GM12878 (cell line): ENCODE results near the gene SQOR. TPM values are rescaled to one million over a fixed set of nuclear protein-coding genes. Genes with fewer than 3 reads are reported as not detected.

Experiments
- ATAC-seq: fragments of 200-7000 bp; cut with Tn5 transposase; 3 replicates; pipeline ENCODE4 v1.9.1; 2020; ENCODE audit warnings: mild to moderate bottlenecking, moderate library complexity
- BruUV-seq: library from RNA; stranded (reverse); fragments of 400-500 nt; replicated peaks from 2 replicates; lab custom pipeline; 2021; lab: Mats Ljungman, UMichigan
- CTCF ChIA-PET: fragments of 300-600 bp; sonication (Branson Sonifier 250); formaldehyde crosslinking; extraction: SDS; loops from one replicate; lab custom pipeline; 2021; ENCODE audit warnings: inconsistent platforms; lab: Yijun Ruan, JAX
- POLR2A ChIA-PET: fragments of 350-600 bp; formaldehyde crosslinking; extraction: SDS; loops from one replicate; lab custom pipeline; 2021; ENCODE audit warnings: inconsistent platforms; lab: Charles Lee
- RAD21 ChIA-PET: fragments of 300-600 bp; sonication (Branson Sonifier 250); formaldehyde crosslinking; loops from one replicate; lab custom pipeline; 2023; ENCODE audit warnings: antibody characterized with exemption; ENCODE audit not compliant: unreplicated experiment; lab: Charles Lee
- SMC1A ChIA-PET: fragments of 300-600 bp; sonication (Branson Sonifier 250); formaldehyde crosslinking; loops from one replicate; lab custom pipeline; 2023; ENCODE audit not compliant: unreplicated experiment, uncharacterized antibody; lab: Charles Lee
- DNase-seq: peaks from one replicate; pipeline ENCODE4 v3.0.0-alpha.2; 2011; ENCODE audit warnings: low read depth, low spot score
- FAIRE-seq: peaks from 3 replicates; lab custom pipeline; 2011; peaks lifted over from hg19 to GRCh38; lab: Jason Lieb, UNC
- H2AFZ ChIP-seq: 2 replicates; pipeline ENCODE4 v1.6.0; 2011; ENCODE audit warnings: low read depth, low read length, control low read depth; ENCODE audit not compliant: control insufficient read depth
- H3K27ac ChIP-seq: 2 replicates; pipeline ENCODE4 v1.5.1; 2011; ENCODE audit warnings: control low read depth; ENCODE audit not compliant: control insufficient read depth, insufficient read depth
- H3K27me3 ChIP-seq, 2 experiments: replicated peaks in 1 of 2; 2 replicates each; pipeline versions ENCODE4 v1.6.0 to v1.6.1; 2011; ENCODE audit warnings: low read length in 1 of 2; ENCODE audit not compliant: control insufficient read depth in 2 of 2, insufficient read depth in 2 of 2
- H3K36me3 ChIP-seq, 2 experiments: 2 replicates each; pipeline ENCODE4 v1.5.1; 2011; ENCODE audit warnings: low read length in 1 of 2; ENCODE audit not compliant: control insufficient read depth in 2 of 2, insufficient read depth in 2 of 2
- H3K4me1 ChIP-seq: 2 replicates; pipeline ENCODE4 v1.6.1; 2011; ENCODE audit warnings: mild to moderate bottlenecking, low read length, moderate library complexity, mixed read lengths; ENCODE audit not compliant: control insufficient read depth, insufficient read depth
- H3K4me2 ChIP-seq: 2 replicates; pipeline ENCODE4 v1.6.0; 2011; ENCODE audit warnings: control low read depth; ENCODE audit not compliant: control insufficient read depth, insufficient read depth
- H3K4me3 ChIP-seq: fragments of 200-600 bp; sonication (generic); 2 replicates; pipeline ENCODE4 v1.5.1; 2016
- H3K79me2 ChIP-seq: 2 replicates; pipeline ENCODE4 v1.6.0; 2011; ENCODE audit warnings: low read length; ENCODE audit not compliant: control insufficient read depth, insufficient read depth
- H3K9ac ChIP-seq: 2 replicates; pipeline ENCODE4 v1.8.0; 2011; ENCODE audit warnings: low read length, control low read depth, mixed read lengths; ENCODE audit not compliant: control insufficient read depth, insufficient read depth
- H3K9me3 ChIP-seq: replicated peaks from 3 replicates; pipeline ENCODE4 v1.5.1; 2011; ENCODE audit warnings: mild to moderate bottlenecking, low read length; ENCODE audit not compliant: control insufficient read depth, insufficient read depth
- H4K20me1 ChIP-seq: 2 replicates; pipeline ENCODE4 v1.6.0; 2011; ENCODE audit not compliant: control insufficient read depth, insufficient read depth
- BMI1 ChIP-seq: fragments of 450-650 bp; IDR thresholded peaks from 2 replicates; pipeline ENCODE4 v1.6.1; 2016; ENCODE audit warnings: mild to moderate bottlenecking, moderate library complexity, borderline replicate concordance
- BRCA1 ChIP-seq: IDR thresholded peaks from 2 replicates; pipeline ENCODE4 v1.6.1; 2011; ENCODE audit warnings: low read depth, low read length, improper control_type of control experiment
- CEBPB ChIP-seq, 2 experiments: fragments of 150-350 bp in 1 of 2; IDR thresholded peaks; 2 replicates each; pipeline ENCODE4 v1.6.1; 2012 to 2014; ENCODE audit warnings: low read depth in 2 of 2, low read length in 2 of 2, borderline replicate concordance in 1 of 2, inconsistent platforms in 1 of 2
- POLR2AphosphoS5 ChIP-seq: IDR thresholded peaks from 2 replicates; pipeline ENCODE4 v1.6.1; 2011; ENCODE audit warnings: mild to moderate bottlenecking, low read length, inconsistent platforms
- YY1 ChIP-seq: IDR thresholded peaks from 2 replicates; pipeline ENCODE4 v1.6.1; 2011; ENCODE audit warnings: low read depth, mild to moderate bottlenecking, low read length
- ZBTB40 ChIP-seq: fragments of 450-650 bp; IDR thresholded peaks from 2 replicates; pipeline ENCODE4 v1.6.1; 2016; ENCODE audit warnings: mild to moderate bottlenecking, moderate library complexity, borderline replicate concordance
- WGBS: methylation state at CpG from one replicate; pipeline ENCODE4 v1.1.6; 2016; ENCODE audit warnings: low lambda C conversion rate; ENCODE audit not compliant: insufficient replicate concordance, insufficient coverage; ENCODE audit errors: missing lambda C conversion rate; 5-methylcytosine and 5-hydroxymethylcytosine counted together
- in situ Hi-C: fragments of 300-500 bp; cut with MboI; formaldehyde crosslinking; loops from 9 replicates; pipeline ENCODE4 v1.14.3; 2018; ENCODE audit warnings: mixed read lengths
- intact Hi-C: fragments of 100-400 bp; cut with micrococcal nuclease; formaldehyde crosslinking; loops from one replicate; pipeline ENCODE4 v1.14.2; 2022; ENCODE audit not compliant: unreplicated experiment
- polyA plus RNA-seq, 11 experiments: library from polyadenylated mRNA; depleted of rRNA in 4 of 11; unstranded in 6 of 11; stranded (reverse) in 5 of 11; fragments of >200 nt; fragmentation: Nextera tagmentation in 4 of 11; fragmentation: Illumina TruSeq in 1 of 11; extraction: Ambion mirVana in 4 of 11; extraction: Trizol in 1 of 11; gene quantifications; 1 replicate in 1 of 11; 2 replicates in 10 of 11; pipeline versions ENCODE4 v1.2.1 to v1.2.3, GENCODE V29; 2011 to 2016; ENCODE audit warnings: inconsistent platforms in 2 of 11, missing spikeins in 2 of 11, low read depth in 1 of 11
- total RNA-seq, 4 experiments: library from RNA; depleted of rRNA in 3 of 4; stranded (reverse); fragments of >200 nt in 3 of 4; fragmentation: Illumina TruSeq in 1 of 4; extraction: Trizol in 1 of 4; gene quantifications; 2 replicates each; pipeline versions ENCODE4 v1.2.1 to v1.2.3, GENCODE V29; 2013 to 2021

The SQOR gene
- total and polyA plus RNA-seq, 10 of the 15 experiments (the other 5 are each of a cell fraction or from before 2014, with no cell fraction given) = 14.5 to 74.7 (median 44.2) TPM

- TF ChIP-seq CEBPB (IDR thresholded peaks at IDR 0.05; ENCODE audit: borderline replicate concordance in 1 of 2, low read depth in 2 of 2, low read length in 2 of 2) = no peak
- TF ChIP-seq BMI1 = no peak
These were observed 29.6 kb downstream of the SQOR start (continued) for GRCh38 chr15:45664451-45664850.

GRCh38 chr15:45665261-45665660, 30.4 kb downstream of the SQOR start:
- Histone ChIP-seq H3K4me2 (no peak overlapping the region), H3K27ac (no peak overlapping the region), H3K9ac (no peak overlapping the region), H3K79me2 (no peaks in the 10 kb centered on the region), H3K27me3 (no peaks in the 10 kb centered on the region), H3K36me3 (peaks cover 2 to 6% of the 10 kb centered on the region in 2 experiments; a peak in 3 of 4 replicates), H4K20me1 (no peaks in the 10 kb centered on the region), H3K4me1 (no peaks in the 10 kb centered on the region), H3K9me3 (no peaks in the 10 kb centered on the region), H3K4me3 (no peak overlapping the region), H2AFZ (no peak overlapping the region)
- ChIA-PET POLR2A (no interaction called here), RAD21 (no interaction called here), CTCF (interaction anchor here (1.2 kb wide), 1 partner anchor 9 kb away, joined by 3 read pairs; no protein-coding TSS in a partner anchor), SMC1A (interaction anchor here (1.0 kb wide), 1 partner anchor 11 kb away, joined by 3 read pairs; no protein-coding TSS in a partner anchor)
- DNase-seq (no peak), FAIRE-seq (no peak), ATAC-seq (no peak)
- BruUV-seq = no TSS peak
- TF ChIP-seq YY1 = no peak
- no peak for TF ChIP-seq ZBTB40
- TF ChIP-seq BRCA1 = no peak
- TF ChIP-seq POLR2AphosphoS5 = no peak
- in situ Hi-C loops (no loop called here), intact Hi-C loops (no loop called here)
- WGBS = 0% methylated on average over 1 of the region's 1 CpG
